Parathyroid adenoma (tissue), 2 donors: ENCODE data around the gene ATP6V0E2.

Experiments used
- H2AFZ ChIP-seq: fragments of 300-600 bp; sonication (generic); one replicate; pipeline ENCODE4 v1.7.0; 2017; ENCODE audit warnings: antibody characterized with exemption, mild to moderate bottlenecking
- H3K27ac ChIP-seq: fragments of 300-600 bp; sonication (generic); one replicate; pipeline ENCODE4 v1.7.0; 2017
- H3K27me3 ChIP-seq: fragments of 300-600 bp; sonication (generic); one replicate; pipeline ENCODE4 v1.7.0; 2017; ENCODE audit warnings: low read length; ENCODE audit not compliant: control insufficient read depth, insufficient read depth
- H3K36me3 ChIP-seq: fragments of 300-600 bp; sonication (generic); one replicate; pipeline ENCODE4 v1.7.0; 2017; ENCODE audit warnings: low read length; ENCODE audit not compliant: control insufficient read depth, insufficient read depth
- H3K4me1 ChIP-seq: fragments of 300-600 bp; sonication (generic); one replicate; pipeline ENCODE4 v1.7.0; 2017; ENCODE audit warnings: control low read depth
- H3K4me2 ChIP-seq: fragments of 300-600 bp; sonication (generic); one replicate; pipeline ENCODE4 v1.7.0; 2017; ENCODE audit warnings: low read length
- H3K4me3 ChIP-seq: fragments of 300-600 bp; sonication (generic); one replicate; pipeline ENCODE4 v1.7.0; 2017; ENCODE audit warnings: low read depth, low read length
- H3K79me2 ChIP-seq: fragments of 300-600 bp; sonication (generic); one replicate; pipeline ENCODE4 v1.7.0; 2017; ENCODE audit warnings: control low read depth
- H3K9ac ChIP-seq: fragments of 300-600 bp; sonication (generic); one replicate; pipeline ENCODE4 v1.7.0; 2017; ENCODE audit warnings: mild to moderate bottlenecking
- H3K9me3 ChIP-seq: fragments of 300-600 bp; sonication (generic); one replicate; pipeline ENCODE4 v1.7.0; 2017; ENCODE audit warnings: low read length; ENCODE audit not compliant: control insufficient read depth
- TF ChIP-seq, protein P1 (sequence below): fragments of 300-600 bp; sonication (generic); IDR thresholded peaks from one replicate; pipeline ENCODE4 v1.7.0; 2017; ENCODE audit warnings: antibody characterized with exemption, mild to moderate bottlenecking
- donor health status: primary hyperparathyroidism.

The ATP6V0E2 gene

GRCh38 chr7:149846021-149846420 is 27.7 kb upstream of the ATP6V0E2 start:
- H2AFZ ChIP-seq: no peak overlapping the region
- H3K4me1 ChIP-seq: peaks cover 5% of the 10 kb centered on the region
- H3K4me2 ChIP-seq: no peak overlapping the region
- H3K27ac ChIP-seq: no peak overlapping the region
- H3K27me3 ChIP-seq: no peaks in the 10 kb centered on the region
- no peak overlapping the region for H3K4me3 ChIP-seq
- H3K79me2 ChIP-seq: peaks cover 4% of the 10 kb centered on the region
- no peak overlapping the region for H3K9ac ChIP-seq
- no peaks in the 10 kb centered on the region for H3K9me3 ChIP-seq
- TF ChIP-seq, protein P1, sequence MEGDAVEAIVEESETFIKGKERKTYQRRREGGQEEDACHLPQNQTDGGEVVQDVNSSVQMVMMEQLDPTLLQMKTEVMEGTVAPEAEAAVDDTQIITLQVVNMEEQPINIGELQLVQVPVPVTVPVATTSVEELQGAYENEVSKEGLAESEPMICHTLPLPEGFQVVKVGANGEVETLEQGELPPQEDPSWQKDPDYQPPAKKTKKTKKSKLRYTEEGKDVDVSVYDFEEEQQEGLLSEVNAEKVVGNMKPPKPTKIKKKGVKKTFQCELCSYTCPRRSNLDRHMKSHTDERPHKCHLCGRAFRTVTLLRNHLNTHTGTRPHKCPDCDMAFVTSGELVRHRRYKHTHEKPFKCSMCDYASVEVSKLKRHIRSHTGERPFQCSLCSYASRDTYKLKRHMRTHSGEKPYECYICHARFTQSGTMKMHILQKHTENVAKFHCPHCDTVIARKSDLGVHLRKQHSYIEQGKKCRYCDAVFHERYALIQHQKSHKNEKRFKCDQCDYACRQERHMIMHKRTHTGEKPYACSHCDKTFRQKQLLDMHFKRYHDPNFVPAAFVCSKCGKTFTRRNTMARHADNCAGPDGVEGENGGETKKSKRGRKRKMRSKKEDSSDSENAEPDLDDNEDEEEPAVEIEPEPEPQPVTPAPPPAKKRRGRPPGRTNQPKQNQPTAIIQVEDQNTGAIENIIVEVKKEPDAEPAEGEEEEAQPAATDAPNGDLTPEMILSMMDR: no peak
- H3K36me3 ChIP-seq: no peaks in the 10 kb centered on the region

DNA sequence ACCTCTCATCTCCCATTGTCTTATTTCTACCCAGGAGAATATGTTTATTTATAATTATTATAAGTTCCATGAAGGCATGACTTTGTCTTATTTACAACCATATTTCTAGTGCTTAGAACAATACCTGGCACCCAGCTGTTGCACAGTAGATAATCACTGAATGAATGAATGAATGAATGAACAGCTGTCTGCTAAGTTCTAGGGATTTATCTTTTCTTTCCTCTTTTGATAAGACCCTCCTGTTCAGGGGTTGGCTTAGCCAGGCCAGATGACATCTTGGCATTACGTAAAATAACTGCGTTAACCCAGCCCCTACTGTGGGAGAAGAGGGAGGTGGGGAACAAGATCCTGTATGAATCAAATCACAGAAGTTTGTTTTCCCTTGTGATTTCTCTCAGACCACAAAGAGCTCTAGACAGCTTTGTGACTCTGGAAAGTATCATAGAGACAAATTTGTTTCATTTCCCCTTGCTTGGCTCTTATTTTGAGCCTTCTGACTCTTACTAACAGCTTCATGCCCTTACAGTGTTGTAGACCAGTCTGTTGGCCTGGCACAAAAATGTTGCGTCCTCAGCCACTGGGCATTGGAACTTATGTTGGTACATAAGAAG is 27.2 kb upstream of the ATP6V0E2 start:
- Histone ChIP-seq H3K27me3 (no peaks in the 10 kb centered on the region), H3K79me2 (peaks cover 4% of the 10 kb centered on the region), H3K4me1 (peaks cover 5% of the 10 kb centered on the region), H3K4me3 (no peak overlapping the region), H3K36me3 (no peaks in the 10 kb centered on the region), H3K4me2 (no peak overlapping the region), H3K27ac (no peak overlapping the region), H2AFZ (no peak overlapping the region), H3K9ac (no peak overlapping the region), H3K9me3 (no peaks in the 10 kb centered on the region)
- TF ChIP-seq, protein P1: no peak

DNA sequence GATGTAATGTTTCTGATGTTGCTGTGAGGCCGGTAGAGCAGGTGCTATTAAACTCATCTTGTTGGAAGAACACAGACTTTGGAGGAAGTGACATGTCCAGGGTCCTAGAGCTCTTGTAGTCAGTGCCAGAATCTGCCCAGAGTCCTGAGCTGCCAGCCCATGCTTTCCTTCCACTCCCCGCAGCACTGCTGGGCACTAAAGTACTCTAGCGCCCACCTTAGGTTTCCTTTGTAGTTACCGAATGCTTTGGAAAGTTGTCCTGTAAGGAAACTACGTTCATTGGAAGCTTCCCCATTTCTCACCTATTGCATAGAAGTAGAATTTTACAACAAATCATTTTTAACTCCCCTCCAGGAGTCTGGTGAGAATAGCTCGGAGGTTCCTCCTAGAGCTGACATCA is 24.6 kb upstream of the ATP6V0E2 start:
- H2AFZ ChIP-seq: no peak overlapping the region
- no peak overlapping the region for H3K4me3 ChIP-seq
- H3K4me2 ChIP-seq: no peak overlapping the region
- peaks cover 4% of the 10 kb centered on the region for H3K79me2 ChIP-seq
- H3K36me3 ChIP-seq: no peaks in the 10 kb centered on the region
- H3K9me3 ChIP-seq: no peaks in the 10 kb centered on the region
- H3K9ac ChIP-seq: no peak overlapping the region
- no peaks in the 10 kb centered on the region for H3K27me3 ChIP-seq
- H3K4me1 ChIP-seq: no peaks in the 10 kb centered on the region
- no peak overlapping the region for H3K27ac ChIP-seq
- TF ChIP-seq, protein P1: no peak

- no peaks in the 10 kb centered on the region for H3K9me3 ChIP-seq
- H3K27ac ChIP-seq: no peak overlapping the region
- H3K4me3 ChIP-seq: no peak overlapping the region
- H3K79me2 ChIP-seq: peaks cover 4% of the 10 kb centered on the region
- peaks cover 5% of the 10 kb centered on the region for H3K4me1 ChIP-seq
- H3K9ac ChIP-seq: no peak overlapping the region
- H3K4me2 ChIP-seq: no peak overlapping the region
- no peaks in the 10 kb centered on the region for H3K27me3 ChIP-seq
- no peak overlapping the region for H2AFZ ChIP-seq
- no peaks in the 10 kb centered on the region for H3K36me3 ChIP-seq
- TF ChIP-seq, protein P1: no peak
Observed at GRCh38 chr7:149850007-149850594, 23.7 kb upstream of the ATP6V0E2 start.

GRCh38 chr7:149850716-149851115 is 23.1 kb upstream of the ATP6V0E2 start:
- Histone ChIP-seq H3K9ac (no peak overlapping the region), H3K4me1 (peaks cover 9% of the 10 kb centered on the region), H3K4me3 (no peak overlapping the region), H3K36me3 (no peaks in the 10 kb centered on the region), H3K79me2 (peaks cover 4% of the 10 kb centered on the region), H3K27me3 (no peaks in the 10 kb centered on the region), H2AFZ (no peak overlapping the region), H3K4me2 (no peak overlapping the region), H3K9me3 (no peaks in the 10 kb centered on the region), H3K27ac (no peak overlapping the region)
- TF ChIP-seq, protein P1: no peak
